A673 (cell line): ENCODE measurements around the gene EFL1. TPM values are rescaled to one million over a fixed set of nuclear protein-coding genes. Genes with fewer than 3 reads are reported as not detected.

ENCODE experiments used
- BruUV-seq: library from RNA; stranded (reverse); fragments of 400-500 nt; replicated peaks from 2 replicates; lab custom pipeline; 2021; lab: Mats Ljungman, UMichigan
- CTCF ChIA-PET: fragments of 300-600 bp; sonication (Branson Sonifier 250); formaldehyde crosslinking; loops from one replicate; lab custom pipeline; 2022; ENCODE audit warnings: antibody characterized with exemption; lab: Charles Lee
- POLR2A ChIA-PET: fragments of 300-600 bp; sonication (Branson Sonifier 250); formaldehyde crosslinking; loops from one replicate; lab custom pipeline; 2022; ENCODE audit warnings: antibody characterized with exemption; ENCODE audit not compliant: low non-redundant PET; lab: Charles Lee
- DNase-seq: peaks from one replicate; pipeline ENCODE4 v3.0.0-alpha.2; 2015; ENCODE audit warnings: low spot score
- H3K27ac ChIP-seq: fragments of 200-600 bp; sonication (generic); 2 replicates; pipeline ENCODE4 v1.5.1; 2016; ENCODE audit warnings: mixed run types, low read depth, mild to moderate bottlenecking, mixed read lengths, antibody characterized with exemption, low read length; ENCODE audit not compliant: poor library complexity, severe bottlenecking
- H3K27me3 ChIP-seq: fragments of 200-600 bp; sonication (generic); replicated peaks from 2 replicates; pipeline ENCODE4 v1.6.1; 2017; ENCODE audit warnings: mixed run types, low read depth, mild to moderate bottlenecking, mixed read lengths, antibody characterized with exemption, low read length; ENCODE audit not compliant: insufficient read depth, poor library complexity
- H3K36me3 ChIP-seq: fragments of 200-600 bp; sonication (generic); 2 replicates; pipeline ENCODE4 v1.6.1; 2016; ENCODE audit warnings: mixed run types, mild to moderate bottlenecking, mixed read lengths, antibody characterized with exemption, low read length; ENCODE audit not compliant: insufficient read depth, poor library complexity, severe bottlenecking
- H3K4me1 ChIP-seq: fragments of 200-600 bp; sonication (generic); 2 replicates; pipeline ENCODE4 v1.6.1; 2017; ENCODE audit warnings: mixed run types, mild to moderate bottlenecking, mixed read lengths, antibody characterized with exemption, low read length; ENCODE audit not compliant: insufficient read depth, poor library complexity, severe bottlenecking
- H3K4me3 ChIP-seq: fragments of 200-600 bp; sonication (generic); 2 replicates; pipeline ENCODE4 v1.5.1; 2016; ENCODE audit warnings: low read depth, mixed run types, mild to moderate bottlenecking, mixed read lengths, low read length; ENCODE audit not compliant: poor library complexity, severe bottlenecking
- H3K9me3 ChIP-seq: fragments of 200-600 bp; sonication (generic); 2 replicates; pipeline ENCODE4 v1.6.1; 2016; ENCODE audit warnings: mixed run types, low read depth, mild to moderate bottlenecking, mixed read lengths, antibody characterized with exemption, low read length; ENCODE audit not compliant: poor library complexity, severe bottlenecking
- EZH2 ChIP-seq: fragments of 200-600 bp; sonication (generic); IDR thresholded peaks from 2 replicates; pipeline ENCODE4 v1.6.1; 2017; ENCODE audit warnings: borderline replicate concordance, low read depth, mild to moderate bottlenecking, mixed read lengths, antibody characterized with exemption, low read length; ENCODE audit not compliant: poor library complexity, severe bottlenecking
- intact Hi-C: fragments of 100-400 bp; cut with micrococcal nuclease; formaldehyde crosslinking; loops from one replicate; pipeline ENCODE4 v1.10.0; 2022; ENCODE audit not compliant: unreplicated experiment
- total RNA-seq: library from RNA; stranded (reverse); gene quantifications from 2 replicates; pipeline ENCODE4 v1.2.3, GENCODE V29; 2021
- TF ChIP-seq, protein P1 (sequence below): fragments of 300-800, 200-600 bp; sonication (generic); conservative IDR thresholded peaks from 2 replicates; pipeline ENCODE4 v1.5.1; 2017; ENCODE audit warnings: low read depth, mild to moderate bottlenecking, antibody characterized with exemption, low read length, moderate library complexity, mixed read lengths

Gene EFL1
- total RNA-seq, 1 experiment from 2014 or later: 26.1 TPM

DNA sequence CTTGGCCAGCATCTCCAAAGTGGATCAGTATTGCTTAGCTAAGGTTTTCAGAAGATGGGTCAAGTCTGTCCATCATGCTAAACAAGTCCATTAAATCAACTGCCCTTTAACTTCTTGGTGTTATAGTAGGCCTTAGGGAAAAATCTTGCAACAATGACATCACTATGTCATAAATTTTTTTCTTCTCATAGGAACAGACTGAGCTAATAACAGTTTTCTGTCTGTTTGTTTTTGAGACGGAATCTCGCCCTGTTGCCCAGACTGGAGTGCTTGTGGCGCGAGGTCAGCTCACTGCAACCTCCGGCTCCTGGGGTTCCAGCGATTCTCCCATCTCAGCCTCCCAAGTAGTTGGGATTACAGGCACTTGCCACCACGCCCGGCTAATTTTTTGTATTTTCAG is 94.2 kb downstream of the EFL1 start:
- H3K36me3 ChIP-seq: no peaks in the 10 kb centered on the region
- ChIA-PET POLR2A (no interaction called here), CTCF (no interaction called here)
- intact Hi-C loops: no loop called here
- H3K4me1 ChIP-seq: no peaks in the 10 kb centered on the region
- no peaks in the 10 kb centered on the region for H3K27me3 ChIP-seq
- H3K4me3 ChIP-seq: no peak overlapping the region
- no peak overlapping the region for H3K27ac ChIP-seq
- no peaks in the 10 kb centered on the region for H3K9me3 ChIP-seq
- BruUV-seq: no TSS peak
- DNase-seq: no peak
- TF ChIP-seq EZH2: no peak
- TF ChIP-seq, protein P1, sequence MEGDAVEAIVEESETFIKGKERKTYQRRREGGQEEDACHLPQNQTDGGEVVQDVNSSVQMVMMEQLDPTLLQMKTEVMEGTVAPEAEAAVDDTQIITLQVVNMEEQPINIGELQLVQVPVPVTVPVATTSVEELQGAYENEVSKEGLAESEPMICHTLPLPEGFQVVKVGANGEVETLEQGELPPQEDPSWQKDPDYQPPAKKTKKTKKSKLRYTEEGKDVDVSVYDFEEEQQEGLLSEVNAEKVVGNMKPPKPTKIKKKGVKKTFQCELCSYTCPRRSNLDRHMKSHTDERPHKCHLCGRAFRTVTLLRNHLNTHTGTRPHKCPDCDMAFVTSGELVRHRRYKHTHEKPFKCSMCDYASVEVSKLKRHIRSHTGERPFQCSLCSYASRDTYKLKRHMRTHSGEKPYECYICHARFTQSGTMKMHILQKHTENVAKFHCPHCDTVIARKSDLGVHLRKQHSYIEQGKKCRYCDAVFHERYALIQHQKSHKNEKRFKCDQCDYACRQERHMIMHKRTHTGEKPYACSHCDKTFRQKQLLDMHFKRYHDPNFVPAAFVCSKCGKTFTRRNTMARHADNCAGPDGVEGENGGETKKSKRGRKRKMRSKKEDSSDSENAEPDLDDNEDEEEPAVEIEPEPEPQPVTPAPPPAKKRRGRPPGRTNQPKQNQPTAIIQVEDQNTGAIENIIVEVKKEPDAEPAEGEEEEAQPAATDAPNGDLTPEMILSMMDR: no peak

DNA sequence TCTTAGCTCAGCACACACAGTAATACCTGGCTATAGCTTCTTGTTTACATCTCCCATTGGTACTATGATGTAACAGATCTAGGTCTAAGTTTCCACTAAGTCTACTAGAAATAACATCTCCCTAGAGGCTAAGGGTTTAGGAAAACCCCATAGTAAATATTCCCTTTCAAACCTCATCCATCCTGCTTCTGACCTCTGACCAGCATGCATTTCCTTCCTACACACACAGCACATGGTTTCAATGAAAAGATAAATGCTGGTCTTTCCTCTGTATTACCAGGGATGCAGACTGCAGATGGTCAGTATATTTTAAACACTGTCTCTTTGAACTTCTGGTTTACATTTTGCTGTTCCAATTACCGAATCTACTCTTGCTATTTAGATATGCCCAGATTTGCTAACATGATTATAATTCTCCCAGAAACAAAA is 96.6 kb downstream of the EFL1 start:
- H3K27ac ChIP-seq: no peak overlapping the region
- H3K4me1 ChIP-seq: no peaks in the 10 kb centered on the region
- no peak overlapping the region for H3K4me3 ChIP-seq
- no peak for DNase-seq
- H3K9me3 ChIP-seq: no peaks in the 10 kb centered on the region
- H3K27me3 ChIP-seq: no peaks in the 10 kb centered on the region
- CTCF ChIA-PET: no interaction called here
- no peaks in the 10 kb centered on the region for H3K36me3 ChIP-seq
- intact Hi-C loops: no loop called here
- POLR2A ChIA-PET: no interaction called here
- TF ChIP-seq, protein P1: no peak
- TF ChIP-seq EZH2: no peak
- BruUV-seq: no TSS peak

DNA sequence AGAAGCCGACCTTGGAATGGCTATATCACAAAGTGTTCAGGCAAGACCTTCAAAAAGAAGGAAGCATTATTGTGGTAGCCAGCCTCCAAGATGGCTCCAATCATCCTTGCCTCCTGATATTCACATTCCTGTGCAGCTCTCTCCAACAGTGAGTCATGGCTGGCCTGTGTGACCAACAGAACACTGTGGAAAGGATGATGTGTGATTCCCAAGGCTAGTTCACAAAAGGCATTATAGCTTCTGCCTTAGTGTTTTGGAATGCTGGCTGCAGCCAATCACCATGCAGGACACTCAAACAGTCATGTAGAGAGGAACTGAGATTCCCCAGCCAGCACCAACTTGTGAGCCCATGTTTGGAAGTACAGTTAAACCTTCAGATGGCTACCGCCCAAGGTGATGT is 102.6 kb downstream of the EFL1 start:
- intact Hi-C loops: no loop called here
- ChIA-PET CTCF (no interaction called here), POLR2A (no interaction called here)
- H3K4me1 ChIP-seq: no peaks in the 10 kb centered on the region
- H3K27me3 ChIP-seq: no peaks in the 10 kb centered on the region
- no peak overlapping the region for H3K27ac ChIP-seq
- no peaks in the 10 kb centered on the region for H3K9me3 ChIP-seq
- TF ChIP-seq, protein P1: no peak
- no peak for TF ChIP-seq EZH2
- H3K4me3 ChIP-seq: no peak overlapping the region
- DNase-seq: no peak
- BruUV-seq: no TSS peak
- no peaks in the 10 kb centered on the region for H3K36me3 ChIP-seq
